ENCODE measurements around the gene CERS6.

The CERS6 gene

GRCh38 chr2:168671932-168672331, 215.9 kb downstream of the CERS6 start:
- DNase-seq (ENCODE audit: low read depth in 2 of 2) = no peak

GRCh38 chr2:168673265-168674189, 217.5 kb downstream of the CERS6 start:
- DNase-seq (ENCODE audit: low read depth in 2 of 2) = no peak

GRCh38 chr2:168678153-168678853, 222.2 kb downstream of the CERS6 start:
- DNase-seq (ENCODE audit: low read depth in 2 of 2) = no peak

- DNase-seq (ENCODE audit: low read depth in 2 of 2) = no peak
These were observed 223.0 kb downstream of the CERS6 start for GRCh38 chr2:168679081-168679480.

GRCh38 chr2:168679741-168680310, 223.8 kb downstream of the CERS6 start:
- DNase-seq (ENCODE audit: low read depth in 2 of 2) = no peak

GRCh38 chr2:168683996-168684395, 227.9 kb downstream of the CERS6 start:
- no peak for DNase-seq (ENCODE audit: low read depth in 2 of 2)

GRCh38 chr2:168684921-168685599, 229.0 kb downstream of the CERS6 start:
- no peak for DNase-seq (ENCODE audit: low read depth in 2 of 2)

- DNase-seq (ENCODE audit: low read depth in 2 of 2) = no peak
These were observed 229.8 kb downstream of the CERS6 start for GRCh38 chr2:168685600-168686451.

- DNase-seq (ENCODE audit: low read depth in 2 of 2) = no peak
These were observed 230.6 kb downstream of the CERS6 start for GRCh38 chr2:168686452-168687191.

GRCh38 chr2:168687314-168687713, 231.2 kb downstream of the CERS6 start:
- DNase-seq (ENCODE audit: low read depth in 2 of 2) = no peak

GRCh38 chr2:168690381-168690885, 234.4 kb downstream of the CERS6 start:
- DNase-seq (ENCODE audit: low read depth in 2 of 2) = no peak

- DNase-seq (ENCODE audit: low read depth in 2 of 2) = no peak
These were observed 235.1 kb downstream of the CERS6 start for GRCh38 chr2:168691221-168691620.

- no peak for DNase-seq (ENCODE audit: low read depth in 2 of 2)
These were observed 236.2 kb downstream of the CERS6 start for GRCh38 chr2:168692132-168692744.

- DNase-seq (ENCODE audit: low read depth in 2 of 2) = no peak
These were observed 238.1 kb downstream of the CERS6 start for GRCh38 chr2:168694173-168694572.

GRCh38 chr2:168694866-168695265, 238.8 kb downstream of the CERS6 start:
- no peak for DNase-seq (ENCODE audit: low read depth in 2 of 2)

GRCh38 chr2:168697668-168698121, 241.6 kb downstream of the CERS6 start:
- no peak for DNase-seq (ENCODE audit: low read depth in 2 of 2)

- no peak for DNase-seq (ENCODE audit: low read depth in 2 of 2)
These were observed 242.9 kb downstream of the CERS6 start for GRCh38 chr2:168698969-168699368.

- no peak for DNase-seq (ENCODE audit: low read depth in 2 of 2)
These were observed 243.9 kb downstream of the CERS6 start for GRCh38 chr2:168699844-168700417.

- DNase-seq (ENCODE audit: low read depth in 2 of 2) = no peak
These were observed 244.7 kb downstream of the CERS6 start for GRCh38 chr2:168700615-168701245.

All from stimulated activated CD4-positive, alpha-beta T cell treated with anti-CD3 and anti-CD28 coated beads, Interleukin-15, amount 100 ng/mL, for 48 hours (primary cell).